HepG2 (cell line): Measurements from ENCODE around the gene DUSP5. TPM values are rescaled to one million over a fixed set of nuclear protein-coding genes. Genes with fewer than 3 reads are reported as not detected.

Experiments used
- ATAC-seq: fragments of 200-7000 bp; cut with Tn5 transposase; 3 replicates; pipeline ENCODE4 v1.9.1; 2020; ENCODE audit warnings: mild to moderate bottlenecking, moderate library complexity
- BruUV-seq: library from RNA; stranded (reverse); fragments of 400-500 nt; replicated peaks from 2 replicates; lab custom pipeline; 2021; lab: Mats Ljungman, UMichigan
- CTCF ChIA-PET: fragments of 300-600 bp; formaldehyde crosslinking; extraction: SDS; loops from one replicate; lab custom pipeline; 2021; ENCODE audit warnings: low total read pairs, inconsistent platforms, low intra/inter-chr PET ratio; lab: Yijun Ruan, JAX
- POLR2A ChIA-PET: fragments of 350-600 bp; sonication (Branson Sonifier 250); formaldehyde crosslinking; loops from one replicate; lab custom pipeline; 2020; ENCODE audit warnings: antibody characterized with exemption, inconsistent platforms; lab: Yijun Ruan, JAX
- DNase-seq: peaks from one replicate; pipeline ENCODE4 v3.0.0-alpha.2; 2015; ENCODE audit warnings: low spot score
- FAIRE-seq: peaks from 3 replicates; lab custom pipeline; 2011; peaks lifted over from hg19 to GRCh38; lab: Jason Lieb, UNC
- H2AFZ ChIP-seq: one replicate; pipeline ENCODE4 v1.6.1; 2011; ENCODE audit warnings: low read length, inconsistent platforms
- H3K27ac ChIP-seq: fragments of 300-600 bp; 3 replicates; pipeline ENCODE4 v1.8.0; 2011; ENCODE audit warnings: mixed run types, mild to moderate bottlenecking, mixed read lengths, low read length, inconsistent platforms; ENCODE audit not compliant: insufficient read depth; ENCODE audit errors: extremely low read length
- H3K27me3 ChIP-seq, 2 experiments: fragments of 200-600 bp in 1 of 2; 2 replicates in 1 of 2; 3 replicates in 1 of 2; pipeline versions ENCODE4 v1.6.0 to v1.8.0; 2011; ENCODE audit warnings: low read length in 2 of 2, mild to moderate bottlenecking in 2 of 2, moderate library complexity in 2 of 2, inconsistent platforms in 1 of 2; ENCODE audit not compliant: insufficient read depth in 2 of 2, control insufficient read depth in 1 of 2
- H3K36me3 ChIP-seq, 2 experiments: fragments of 200-600 bp in 1 of 2; replicated peaks in 1 of 2; 2 replicates in 1 of 2; 3 replicates in 1 of 2; pipeline versions ENCODE4 v1.5.1 to v1.8.0; 2011; ENCODE audit warnings: low read length in 2 of 2, inconsistent platforms in 1 of 2; ENCODE audit not compliant: insufficient read depth in 2 of 2, control insufficient read depth in 1 of 2
- H3K4me1 ChIP-seq: 2 replicates; pipeline ENCODE4 v1.5.1; 2012; ENCODE audit warnings: low read length, inconsistent platforms; ENCODE audit not compliant: insufficient read depth
- H3K4me2 ChIP-seq: 2 replicates; pipeline ENCODE4 v1.6.0; 2011; ENCODE audit warnings: low read depth, low read length, inconsistent platforms
- H3K4me3 ChIP-seq, 3 experiments: fragments of 200-600 bp in 1 of 3; sonication (generic), shearing (Covaris generic) in 1 of 3; replicated peaks in 1 of 3; 2 replicates each; pipeline ENCODE4 v1.5.1; 2011 to 2016; ENCODE audit warnings: low read length in 3 of 3, inconsistent platforms in 2 of 3, low read depth in 2 of 3, mild to moderate bottlenecking in 2 of 3, control low read depth in 1 of 3, mixed read lengths in 1 of 3; ENCODE audit not compliant: insufficient read depth in 1 of 3
- H3K79me2 ChIP-seq: one replicate; pipeline ENCODE4 v1.6.1; 2011; ENCODE audit warnings: low read length, inconsistent platforms; ENCODE audit not compliant: insufficient read depth
- H3K9ac ChIP-seq: 2 replicates; pipeline ENCODE4 v1.6.0; 2011; ENCODE audit warnings: mild to moderate bottlenecking, low read depth, low read length, inconsistent platforms; ENCODE audit not compliant: insufficient read depth
- H3K9me3 ChIP-seq: 2 replicates; pipeline ENCODE4 v1.5.1; 2012; ENCODE audit warnings: mild to moderate bottlenecking, low read length
- H4K20me1 ChIP-seq: 2 replicates; pipeline ENCODE4 v1.6.0; 2011; ENCODE audit warnings: inconsistent platforms, mild to moderate bottlenecking, low read length, moderate library complexity; ENCODE audit not compliant: insufficient read depth
- CHCHD3 ChIP-seq: sonication (generic); formaldehyde crosslinking; IDR thresholded peaks from 2 replicates; pipeline ENCODE4 v1.8.0; 2022; ENCODE audit warnings: mild to moderate bottlenecking, missing genetic modification reagents, moderate library complexity
- PAWR ChIP-seq: sonication (generic); formaldehyde crosslinking; IDR thresholded peaks from 2 replicates; pipeline ENCODE4 v1.4.0; 2020; ENCODE audit warnings: missing genetic modification reagents, mild to moderate bottlenecking, borderline replicate concordance
- RAD21 ChIP-seq: fragments of 450-650 bp; formaldehyde crosslinking; IDR thresholded peaks from 2 replicates; pipeline ENCODE4 v1.5.0; 2020; ENCODE audit warnings: mild to moderate bottlenecking
- RARG ChIP-seq: sonication (generic); formaldehyde crosslinking; IDR thresholded peaks from 2 replicates; pipeline ENCODE4 v1.4.0; 2020; ENCODE audit warnings: low read depth, mild to moderate bottlenecking, missing genetic modification reagents
- RBM39 ChIP-seq: fragments of 200-400 bp; formaldehyde crosslinking; IDR thresholded peaks from one replicate; pipeline ENCODE4 v1.6.1; 2018; ENCODE audit warnings: antibody characterized with exemption, mild to moderate bottlenecking, low read depth, low read length; ENCODE audit not compliant: poor library complexity, severe bottlenecking
- SOX6 ChIP-seq, 2 experiments: fragments of 450-650 bp in 1 of 2; sonication (generic) in 1 of 2; formaldehyde crosslinking in 1 of 2; IDR thresholded peaks; 2 replicates each; pipeline versions ENCODE4 v1.4.0 to v1.6.1; 2017 to 2020; ENCODE audit warnings: antibody characterized with exemption in 1 of 2, mild to moderate bottlenecking in 1 of 2, missing genetic modification reagents in 1 of 2
- TFDP2 ChIP-seq: sonication (generic); formaldehyde crosslinking; IDR thresholded peaks from 2 replicates; pipeline ENCODE4 v1.4.0; 2020; ENCODE audit warnings: missing genetic modification reagents
- TOPORS ChIP-seq: sonication (generic); formaldehyde crosslinking; IDR thresholded peaks from 2 replicates; pipeline ENCODE4 v1.8.0; 2023; ENCODE audit warnings: mild to moderate bottlenecking, missing genetic modification reagents
- ZFP1 ChIP-seq: IDR thresholded peaks from 2 replicates; pipeline ENCODE4 v1.6.1; 2016
- ZKSCAN5 ChIP-seq: sonication (generic); formaldehyde crosslinking; IDR thresholded peaks from 2 replicates; pipeline ENCODE4 v1.5.1; 2020; ENCODE audit warnings: mild to moderate bottlenecking, missing genetic modification reagents
- ZNF557 ChIP-seq: sonication (generic); formaldehyde crosslinking; IDR thresholded peaks from 2 replicates; pipeline ENCODE4 v1.4.0; 2020; ENCODE audit warnings: missing genetic modification reagents
- WGBS: methylation state at CpG from one replicate; pipeline ENCODE4 v1.1.6; 2017; ENCODE audit warnings: low lambda C conversion rate; 5-methylcytosine and 5-hydroxymethylcytosine counted together
- in situ Hi-C: cut with HindIII; loops from 2 replicates; pipeline ENCODE4 v1.10.0; 2017; ENCODE audit warnings: low pct_unique_long_range_greater_than_20kb; ENCODE audit not compliant: extremely low pct_ligation_motif_present
- intact Hi-C: fragments of 100-400 bp; cut with micrococcal nuclease; formaldehyde crosslinking; loops from one replicate; pipeline ENCODE4 v1.10.0; 2022; ENCODE audit not compliant: unreplicated experiment
- polyA plus RNA-seq, 8 experiments: library from polyadenylated mRNA; depleted of rRNA in 3 of 8; stranded (reverse) in 7 of 8; unstranded in 1 of 8; fragments of >200 nt; fragmentation: Illumina TruSeq in 4 of 8; extraction: Trizol in 4 of 8; gene quantifications; 2 replicates each; pipeline versions ENCODE4 v1.2.1 to v1.2.3, GENCODE V29; 2011 to 2016; ENCODE audit warnings: low read depth in 4 of 8, missing spikeins in 1 of 8, mixed read lengths in 1 of 8; ENCODE audit not compliant: insufficient read depth in 1 of 8
- total RNA-seq, 5 experiments: library from RNA; depleted of rRNA; stranded (reverse); fragments of >200 nt; fragmentation: Illumina TruSeq; extraction: Trizol; gene quantifications; 2 replicates each; pipeline ENCODE4 v1.2.3, GENCODE V29; 2016; ENCODE audit warnings: low read depth in 1 of 5

The DUSP5 gene
- total and polyA plus RNA-seq, 2 of the 13 experiments (the other 11 are each of a cell fraction or from before 2014, with no cell fraction given): 1.4 to 3.7 TPM

GRCh38 chr10:110480387-110480786, 17.3 kb upstream of the DUSP5 start:
- WGBS: 26% methylated on average over 3 of the region's 3 CpGs
- no peaks in the 10 kb centered on the region for H3K36me3 ChIP-seq
- no peaks in the 10 kb centered on the region for H3K9me3 ChIP-seq
- no peak for DNase-seq
- ChIA-PET POLR2A (no interaction called here), CTCF (no interaction called here)
- ATAC-seq: no peak; the same call in 2 of the 3 replicates
- no peak overlapping the region for H3K27ac ChIP-seq
- in situ Hi-C loops (no loop called here), intact Hi-C loops (no loop called here)
- no peak overlapping the region for H2AFZ ChIP-seq
- no peaks in the 10 kb centered on the region for H3K79me2 ChIP-seq
- FAIRE-seq: no peak
- no peaks in the 10 kb centered on the region for H4K20me1 ChIP-seq
- no peak overlapping the region for H3K9ac ChIP-seq
- H3K4me2 ChIP-seq: no peak overlapping the region
- H3K27me3 ChIP-seq: no peaks in the 10 kb centered on the region; a peak in 1 of 5 replicates
- no TSS peak for BruUV-seq
- no peak overlapping the region for H3K4me3 ChIP-seq
- no peak for TF ChIP-seq TFDP2
- no peak for TF ChIP-seq RARG (CRISPR knock-in tag)
- TF ChIP-seq ZFP1: no peak
- TF ChIP-seq PAWR: no peak
- no peak for TF ChIP-seq ZKSCAN5 (CRISPR knock-in tag)
- no peak for TF ChIP-seq RAD21 (CRISPR knock-in tag)
- no peak for TF ChIP-seq SOX6 (IDR thresholded peaks at IDR 0.05)
- no peak for TF ChIP-seq SOX6 (CRISPR knock-in tag; IDR thresholded peaks at IDR 0.05)
- TF ChIP-seq CHCHD3 (CRISPR knock-in tag): no peak
- no peak for TF ChIP-seq ZNF557 (CRISPR knock-in tag)
- TF ChIP-seq TOPORS: no peak
- TF ChIP-seq RBM39: no peak
- H3K4me1 ChIP-seq: no peaks in the 10 kb centered on the region
